Vagina (tissue), 2 donors: Measurements from ENCODE around the gene TIMELESS.

Experiments used
- CTCF ChIP-seq, 3 experiments: fragments of 450-650 bp in 2 of 3; fragments of 200-600 bp in 1 of 3; sonication (generic) in 1 of 3; IDR thresholded peaks; one replicate each; pipeline ENCODE4 v1.5.1; 2017 to 2019; ENCODE audit warnings: antibody characterized with exemption in 3 of 3, mild to moderate bottlenecking in 2 of 3, moderate library complexity in 2 of 3
- POLR2A ChIP-seq, 2 donors: fragments of 450-650 bp; IDR thresholded peaks; one replicate each; pipeline ENCODE4 v1.6.1; 2017; ENCODE audit warnings: antibody characterized with exemption in 2 of 2, mild to moderate bottlenecking in 2 of 2, moderate library complexity in 2 of 2

DNA sequence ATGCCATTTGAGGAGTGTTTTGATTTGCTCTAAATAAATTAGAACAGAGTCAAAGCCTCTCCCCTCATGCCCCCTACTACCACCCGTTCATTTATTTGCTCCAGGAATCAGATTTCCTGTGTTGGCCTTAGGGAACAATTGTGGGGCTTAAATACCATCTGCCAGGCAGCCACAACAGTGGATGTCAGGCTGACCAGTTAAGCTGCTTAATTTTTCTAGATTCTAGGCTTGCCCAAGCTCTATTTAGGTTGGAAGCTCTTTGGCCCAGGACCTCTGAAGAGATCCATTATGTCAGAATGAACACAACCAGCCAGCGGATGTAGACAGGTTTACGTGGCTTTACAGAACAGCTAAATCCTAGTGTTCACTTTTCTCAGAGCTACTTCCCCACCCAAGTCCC is 1.0 kb upstream of the TIMELESS start:
- TF ChIP-seq CTCF (IDR thresholded peaks at IDR 0.05), result no peak
- no peak for TF ChIP-seq POLR2A (IDR thresholded peaks at IDR 0.05)
